PC-3 (cell line): ENCODE data around the gene HNRNPU. TPM values are rescaled to one million over a fixed set of nuclear protein-coding genes. Genes with fewer than 3 reads are reported as not detected.

Experiments
- ATAC-seq: fragments of 200-7000 bp; cut with Tn5 transposase; 2 replicates; pipeline ENCODE4 v1.9.1; 2020; ENCODE audit warnings: mild to moderate bottlenecking, moderate library complexity
- BruUV-seq: library from RNA; stranded (reverse); fragments of 400-500 nt; replicated peaks from 2 replicates; lab custom pipeline; 2021; lab: Mats Ljungman, UMichigan
- CTCF ChIA-PET: fragments of 300-600 bp; sonication (Branson Sonifier 250); formaldehyde crosslinking; loops from one replicate; lab custom pipeline; 2022; ENCODE audit warnings: antibody characterized with exemption; lab: Charles Lee
- POLR2A ChIA-PET: fragments of 300-600 bp; sonication (Branson Sonifier 250); formaldehyde crosslinking; loops from one replicate; lab custom pipeline; 2022; ENCODE audit warnings: antibody characterized with exemption; ENCODE audit not compliant: unreplicated experiment; lab: Charles Lee
- DNase-seq: peaks from one replicate; pipeline ENCODE4 v3.0.0-alpha.2; 2015
- H2AFZ ChIP-seq: fragments of 300-600 bp; sonication (generic); 2 replicates; pipeline ENCODE4 v1.6.0; 2016; ENCODE audit warnings: antibody characterized with exemption, low read length
- H3F3A ChIP-seq: fragments of 300-600 bp; sonication (generic); one replicate; pipeline ENCODE4 v1.6.0; 2017; ENCODE audit warnings: antibody characterized with exemption, low read length, control low read depth, mild to moderate bottlenecking; ENCODE audit not compliant: unreplicated experiment
- H3K27ac ChIP-seq: fragments of 300-600 bp; sonication (generic); 2 replicates; pipeline ENCODE4 v1.5.1; 2016; ENCODE audit warnings: mild to moderate bottlenecking, low read length
- H3K27me3 ChIP-seq: fragments of 300-600 bp; sonication (generic); 2 replicates; pipeline ENCODE4 v1.6.1; 2016; ENCODE audit warnings: low read length, mixed read lengths
- H3K36me3 ChIP-seq: fragments of 300-600 bp; sonication (generic); 2 replicates; pipeline ENCODE4 v1.6.1; 2016; ENCODE audit warnings: low read depth, mixed run types, low read length, mixed read lengths
- H3K4me1 ChIP-seq: fragments of 300-600 bp; sonication (generic); 2 replicates; pipeline ENCODE4 v1.5.1; 2016; ENCODE audit warnings: low read length; ENCODE audit not compliant: insufficient read depth
- H3K4me2 ChIP-seq: fragments of 300-600 bp; sonication (generic); 2 replicates; pipeline ENCODE4 v1.6.0; 2016; ENCODE audit warnings: low read length
- H3K4me3 ChIP-seq: fragments of 300-600 bp; sonication (generic); 2 replicates; pipeline ENCODE4 v1.5.1; 2016; ENCODE audit warnings: mild to moderate bottlenecking, low read length, mixed read lengths
- H3K79me2 ChIP-seq: fragments of 300-600 bp; sonication (generic); 2 replicates; pipeline ENCODE4 v1.6.1; 2017; ENCODE audit warnings: low read length, mixed read lengths
- H3K9ac ChIP-seq: fragments of 300-600 bp; sonication (generic); 2 replicates; pipeline ENCODE4 v1.6.0; 2016; ENCODE audit warnings: mild to moderate bottlenecking, low read length
- H3K9me2 ChIP-seq: fragments of 300-600 bp; sonication (generic); replicated peaks from 2 replicates; pipeline ENCODE4 v1.6.1; 2016; ENCODE audit warnings: mixed run types, low read length, mixed read lengths
- H3K9me3 ChIP-seq: fragments of 300-600 bp; sonication (generic); 2 replicates; pipeline ENCODE4 v1.6.1; 2016; ENCODE audit warnings: low read length, mixed read lengths
- H4K20me1 ChIP-seq: fragments of 300-600 bp; sonication (generic); 2 replicates; pipeline ENCODE4 v1.6.1; 2016; ENCODE audit warnings: low read length, mixed read lengths
- EZH2 ChIP-seq: fragments of 300-600 bp; sonication (generic); IDR thresholded peaks from one replicate; pipeline ENCODE4 v1.6.1; 2017; ENCODE audit warnings: antibody characterized with exemption, mild to moderate bottlenecking, low read length; ENCODE audit not compliant: unreplicated experiment
- EZH2phosphoT487 ChIP-seq: fragments of 300-600 bp; sonication (generic); IDR thresholded peaks from 2 replicates; pipeline ENCODE4 v1.6.1; 2018; ENCODE audit warnings: mild to moderate bottlenecking, antibody characterized with exemption, low read length, borderline replicate concordance
- intact Hi-C: fragments of 100-400 bp; cut with micrococcal nuclease; formaldehyde crosslinking; loops from 2 replicates; pipeline ENCODE4 v1.9.0; 2023
- total RNA-seq: library from RNA; depleted of rRNA; stranded (reverse); fragments of >200 nt; gene quantifications from 2 replicates; pipeline ENCODE4 v1.2.3, GENCODE V29; 2014
- TF ChIP-seq, protein P1 (sequence below): fragments of 300-600 bp; sonication (generic); conservative IDR thresholded peaks from 2 replicates; pipeline ENCODE4 v1.5.1; 2017; ENCODE audit warnings: antibody characterized with exemption, low read depth, mild to moderate bottlenecking, low read length

Gene HNRNPU
- total RNA-seq, 1 experiment from 2014 or later, result 431 TPM

DNA sequence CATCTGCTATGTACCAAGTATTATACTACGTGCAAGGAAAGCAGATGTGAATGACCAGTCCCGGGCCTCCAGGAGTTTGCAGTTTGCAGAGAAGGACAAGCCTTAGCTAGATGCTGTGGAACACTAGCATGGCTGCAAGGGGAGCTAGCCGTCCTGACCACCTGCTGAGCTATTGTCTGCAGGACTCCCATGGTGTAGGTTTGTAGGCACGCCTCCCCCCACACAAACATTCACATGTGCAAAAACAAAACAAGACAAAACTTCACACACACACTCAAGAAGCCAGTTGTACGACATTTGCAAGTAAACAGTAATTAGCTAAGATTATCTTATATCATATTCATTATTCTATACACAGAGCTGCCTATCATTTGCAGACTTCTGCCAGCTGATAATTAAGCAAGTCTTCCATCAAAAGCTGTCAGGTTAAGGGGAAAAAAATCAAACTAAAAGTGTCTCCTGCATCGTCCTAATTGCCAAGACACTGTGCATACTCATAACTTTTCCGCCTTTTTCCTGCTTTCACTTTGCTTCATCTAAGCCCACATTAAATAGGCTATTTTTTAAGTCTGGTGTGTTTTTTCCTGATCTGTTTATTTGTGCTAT lies 10.7 kb upstream of the HNRNPU start:
- peaks cover 7% of the 10 kb centered on the region; the same call in 1 of the 2 replicates for H3K4me1 ChIP-seq
- H3F3A ChIP-seq, result no peaks in the 10 kb centered on the region
- H2AFZ ChIP-seq, result no peak overlapping the region
- H3K27ac ChIP-seq, result no peak overlapping the region
- H3K36me3 ChIP-seq, result no peaks in the 10 kb centered on the region
- TF ChIP-seq EZH2 (no peak), EZH2phosphoT487 (no peak)
- H3K9me3 ChIP-seq, result no peaks in the 10 kb centered on the region
- intact Hi-C loops, result no loop called here
- no peak for ATAC-seq
- no peak for DNase-seq
- H3K79me2 ChIP-seq, result no peaks in the 10 kb centered on the region
- H4K20me1 ChIP-seq, result no peaks in the 10 kb centered on the region
- POLR2A ChIA-PET, result no interaction called here
- no peaks in the 10 kb centered on the region for H3K27me3 ChIP-seq
- H3K9me2 ChIP-seq, result no peaks in the 10 kb centered on the region
- BruUV-seq, result no TSS peak
- H3K9ac ChIP-seq, result no peak overlapping the region
- CTCF ChIA-PET, result no interaction called here
- H3K4me3 ChIP-seq, result no peak overlapping the region
- H3K4me2 ChIP-seq, result no peak overlapping the region

DNA sequence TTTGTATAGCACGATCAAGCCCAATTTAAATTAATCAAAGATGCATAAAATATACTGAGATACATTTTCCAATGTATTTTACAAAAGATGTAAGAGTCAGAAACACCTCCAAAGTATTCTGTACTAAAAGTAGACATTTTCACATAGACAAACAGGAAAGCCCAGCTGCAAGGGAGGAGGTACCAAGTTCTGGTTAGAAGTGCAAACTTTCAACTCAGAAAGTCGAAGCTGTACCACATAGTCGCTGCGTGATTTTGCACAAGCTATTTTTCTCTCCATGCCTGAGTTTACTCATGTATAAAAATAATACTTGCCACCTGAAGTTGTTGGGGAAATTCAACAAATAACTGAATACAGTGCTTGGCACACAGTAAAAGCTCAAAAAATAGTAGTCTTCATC lies 5.6 kb upstream of the HNRNPU start:
- no peak overlapping the region for H2AFZ ChIP-seq
- H3K4me1 ChIP-seq, result peaks cover 3% of the 10 kb centered on the region
- POLR2A ChIA-PET, result interaction anchor here (0.6 kb wide), 2 partner anchors 49 to 99 kb away, joined by 4 to 8 read pairs; no protein-coding TSS in a partner anchor
- no TSS peak for BruUV-seq
- ATAC-seq, result no peak
- H3K9me2 ChIP-seq, result no peaks in the 10 kb centered on the region
- CTCF ChIA-PET, result no interaction called here
- H3K9me3 ChIP-seq, result no peaks in the 10 kb centered on the region
- 0 out of 2 replicates have a peak, but pooled peaks cover 3% of the 10 kb centered on the region for H3K79me2 ChIP-seq
- H3K27ac ChIP-seq, result no peak overlapping the region
- no peak overlapping the region for H3K4me3 ChIP-seq
- intact Hi-C loops, result no loop called here
- H3K9ac ChIP-seq, result no peak overlapping the region
- TF ChIP-seq EZH2phosphoT487, result no peak
- TF ChIP-seq EZH2, result no peak
- TF ChIP-seq, protein P1, sequence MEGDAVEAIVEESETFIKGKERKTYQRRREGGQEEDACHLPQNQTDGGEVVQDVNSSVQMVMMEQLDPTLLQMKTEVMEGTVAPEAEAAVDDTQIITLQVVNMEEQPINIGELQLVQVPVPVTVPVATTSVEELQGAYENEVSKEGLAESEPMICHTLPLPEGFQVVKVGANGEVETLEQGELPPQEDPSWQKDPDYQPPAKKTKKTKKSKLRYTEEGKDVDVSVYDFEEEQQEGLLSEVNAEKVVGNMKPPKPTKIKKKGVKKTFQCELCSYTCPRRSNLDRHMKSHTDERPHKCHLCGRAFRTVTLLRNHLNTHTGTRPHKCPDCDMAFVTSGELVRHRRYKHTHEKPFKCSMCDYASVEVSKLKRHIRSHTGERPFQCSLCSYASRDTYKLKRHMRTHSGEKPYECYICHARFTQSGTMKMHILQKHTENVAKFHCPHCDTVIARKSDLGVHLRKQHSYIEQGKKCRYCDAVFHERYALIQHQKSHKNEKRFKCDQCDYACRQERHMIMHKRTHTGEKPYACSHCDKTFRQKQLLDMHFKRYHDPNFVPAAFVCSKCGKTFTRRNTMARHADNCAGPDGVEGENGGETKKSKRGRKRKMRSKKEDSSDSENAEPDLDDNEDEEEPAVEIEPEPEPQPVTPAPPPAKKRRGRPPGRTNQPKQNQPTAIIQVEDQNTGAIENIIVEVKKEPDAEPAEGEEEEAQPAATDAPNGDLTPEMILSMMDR, result no peak
- no peak overlapping the region for H3K4me2 ChIP-seq
- no peak for DNase-seq
- no peaks in the 10 kb centered on the region for H3F3A ChIP-seq
- H3K36me3 ChIP-seq, result no peaks in the 10 kb centered on the region
- H4K20me1 ChIP-seq, result no peaks in the 10 kb centered on the region
- no peaks in the 10 kb centered on the region for H3K27me3 ChIP-seq

DNA sequence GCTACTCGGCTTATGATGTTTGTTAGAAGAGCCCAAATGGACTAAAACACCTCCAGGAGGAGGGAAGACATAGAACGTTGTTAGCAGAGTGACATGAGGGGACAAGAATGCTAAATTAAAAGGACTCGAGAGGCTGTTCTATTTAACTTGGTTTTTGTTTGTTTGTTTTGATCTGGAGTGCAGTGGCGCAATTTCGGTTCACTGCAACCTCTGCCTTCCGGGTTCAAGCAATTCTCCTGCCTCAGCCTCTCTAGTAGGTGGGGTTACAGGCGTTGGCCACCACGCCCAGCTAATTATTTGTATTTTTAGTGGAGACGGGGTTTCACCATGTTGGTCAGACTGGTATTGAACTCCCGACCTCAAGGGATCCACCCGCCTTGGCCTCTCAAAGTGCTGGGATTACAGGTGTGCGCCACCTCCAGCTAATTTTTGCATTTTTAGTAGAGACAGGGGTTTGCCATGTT lies 5.1 kb upstream of the HNRNPU start:
- Histone ChIP-seq H2AFZ (no peak overlapping the region), H3F3A (no peaks in the 10 kb centered on the region), H3K9ac (no peak overlapping the region), H3K4me2 (no peak overlapping the region), H4K20me1 (no peaks in the 10 kb centered on the region), H3K27ac (no peak overlapping the region), H3K4me3 (no peak overlapping the region), H3K4me1 (peaks cover 6% of the 10 kb centered on the region), H3K27me3 (no peaks in the 10 kb centered on the region), H3K9me2 (no peaks in the 10 kb centered on the region), H3K36me3 (no peaks in the 10 kb centered on the region), H3K9me3 (no peaks in the 10 kb centered on the region), H3K79me2 (0 out of 2 replicates have a peak, but pooled peaks cover 7% of the 10 kb centered on the region)
- DNase-seq (no peak), ATAC-seq (no peak)
- ChIA-PET POLR2A (no interaction called here), CTCF (no interaction called here)
- intact Hi-C loops, result no loop called here
- TF ChIP-seq, protein P1, result no peak
- TF ChIP-seq EZH2phosphoT487 (no peak), EZH2 (no peak)
- BruUV-seq, result no TSS peak
